Testis (tissue), 5 donors: Measurements from ENCODE around the gene ARHGEF38. TPM values are rescaled to one million over a fixed set of nuclear protein-coding genes. Genes with fewer than 3 reads are reported as not detected.

Experiments used
- DNase-seq: peaks from one replicate; pipeline ENCODE4 v3.0.0-alpha.2; 2019
- H3K27ac ChIP-seq, 2 donors: fragments of 200-600 bp; sonication (generic); one replicate each; pipeline ENCODE4 v1.5.1; 2019
- H3K27me3 ChIP-seq: fragments of 200-600 bp; sonication (generic); one replicate; pipeline ENCODE4 v1.5.1; 2019
- H3K36me3 ChIP-seq: fragments of 200-600 bp; sonication (generic); one replicate; pipeline ENCODE4 v1.5.1; 2017; ENCODE audit warnings: low read depth; ENCODE audit errors: missing control alignments
- H3K4me1 ChIP-seq: fragments of 200-600 bp; sonication (generic); one replicate; pipeline ENCODE4 v1.5.1; 2019
- H3K4me3 ChIP-seq, 2 donors: fragments of 200-600 bp; sonication (generic); one replicate each; pipeline ENCODE4 v1.5.1; 2017 to 2019
- H3K9me3 ChIP-seq: fragments of 200-600 bp; sonication (generic); one replicate; pipeline ENCODE4 v1.5.1; 2017
- CTCF ChIP-seq, 3 experiments: fragments of 450-650 bp in 2 of 3; fragments of 200-600 bp in 1 of 3; sonication (generic) in 1 of 3; IDR thresholded peaks; one replicate each; pipeline ENCODE4 v1.5.1; 2016 to 2019; ENCODE audit warnings: antibody characterized with exemption in 3 of 3, mild to moderate bottlenecking in 2 of 3, moderate library complexity in 1 of 3
- POLR2A ChIP-seq: fragments of 450-650 bp; IDR thresholded peaks from one replicate; pipeline ENCODE4 v1.6.1; 2017; ENCODE audit warnings: antibody characterized with exemption, mild to moderate bottlenecking, moderate library complexity
- WGBS, 2 donors: methylation state at CpG; one replicate each; pipeline ENCODE4 v1.1.5; 2018; 5-methylcytosine and 5-hydroxymethylcytosine counted together
- intact Hi-C: fragments of 100-400 bp; cut with DNase I; formaldehyde crosslinking; loops from one replicate; pipeline ENCODE4 v1.15.1; 2023; ENCODE audit warnings: low total_unique reads
- long read RNA-seq, 2 donors: transcript quantifications; one replicate each; lab custom pipeline, GENCODE V29; 2026
- polyA plus RNA-seq: library from polyadenylated mRNA; stranded (reverse); fragments of 350-450 nt; fragmentation: Illumina TruSeq; extraction: RNeasy Lipid Tissue Mini Kit (QIAGEN cat#74804); gene quantifications from one replicate; pipeline ENCODE4 v1.2.3, GENCODE V29; 2014; ENCODE audit warnings: low read depth, low replicate concordance; ENCODE audit not compliant: insufficient read depth
- total RNA-seq, 2 donors: library from RNA; depleted of rRNA; stranded (reverse); fragments of >200 nt; gene quantifications; one replicate each; pipeline ENCODE4 v1.2.3, GENCODE V29; 2016

Gene ARHGEF38
- 1 to 10 TPM in 1 of 2 donors, under 1 TPM in 1; 0.08 to 2.2 TPM for total RNA-seq
- 0.86 TPM for polyA plus RNA-seq
- long read RNA-seq, donor 1, result 0 reads
- long read RNA-seq, donor 2, result 0 reads

GRCh38 chr4:105551965-105552746 lies at the start of gene ARHGEF38:
ARHGEF38 (plus strand) TSS chr4:105552620; CDS start chr4:105552766, 146 bp downstream.
- WGBS, 2 donors, result 49 to 54% methylated on average over 11 of the region's 11 CpGs
- H3K4me3 ChIP-seq, result no peak within 1 kb of the TSS
- intact Hi-C loops, result no loop called here

GRCh38 chr4:105503484-105503883 lies 48.9 kb upstream of the ARHGEF38 start:
- intact Hi-C loops, result no loop called here

More at GRCh38 chr4:105551965-105552746, at the start of gene ARHGEF38:
- Histone ChIP-seq H3K27ac (no peak within 1 kb of the TSS), H3K9me3 (no peaks in the 10 kb centered on the region), H3K36me3 (no peaks in the 10 kb centered on the region), H3K27me3 (no peaks in the 10 kb centered on the region), H3K4me1 (no peaks in the 10 kb centered on the region)
- no peak for TF ChIP-seq CTCF (IDR thresholded peaks at IDR 0.05)
- no peak for TF ChIP-seq POLR2A
- DNase-seq, result no peak

GRCh38 chr4:105504744-105505143 lies 47.7 kb upstream of the ARHGEF38 start:
- DNase-seq, result no peak
- no peaks in the 10 kb centered on the region for H3K4me1 ChIP-seq
- no peak overlapping the region for H3K4me3 ChIP-seq
- H3K27ac ChIP-seq, result no peak overlapping the region
- intact Hi-C loops, result no loop called here
- no peaks in the 10 kb centered on the region for H3K36me3 ChIP-seq
- 33 to 56% methylated on average over 2 of the region's 2 CpGs for WGBS, 2 donors
- TF ChIP-seq CTCF (IDR thresholded peaks at IDR 0.05), result no peak
- no peaks in the 10 kb centered on the region for H3K27me3 ChIP-seq
- no peaks in the 10 kb centered on the region for H3K9me3 ChIP-seq

More at GRCh38 chr4:105503484-105503883, 48.9 kb upstream of the ARHGEF38 start:
- Histone ChIP-seq H3K4me3 (no peak overlapping the region), H3K27ac (no peak overlapping the region), H3K9me3 (no peaks in the 10 kb centered on the region), H3K27me3 (no peaks in the 10 kb centered on the region), H3K36me3 (no peaks in the 10 kb centered on the region), H3K4me1 (no peaks in the 10 kb centered on the region)
- TF ChIP-seq CTCF (IDR thresholded peaks at IDR 0.05) (no peak), POLR2A (no peak)
- WGBS, 2 donors, result 82 to 85% methylated on average over 2 of the region's 2 CpGs
- DNase-seq, result no peak

- Histone ChIP-seq H3K36me3 (no peaks in the 10 kb centered on the region), H3K27ac (no peak overlapping the region), H3K4me3 (no peak overlapping the region), H3K27me3 (no peaks in the 10 kb centered on the region), H3K9me3 (no peaks in the 10 kb centered on the region), H3K4me1 (no peaks in the 10 kb centered on the region)
- TF ChIP-seq CTCF (IDR thresholded peaks at IDR 0.05) (no peak), POLR2A (no peak)
- 56 to 68% methylated on average over 1 of the region's 1 CpG for WGBS, 2 donors
- intact Hi-C loops, result no loop called here
- DNase-seq, result no peak
Measured at GRCh38 chr4:105509291-105509690, 43.1 kb upstream of the ARHGEF38 start.
